ENCODE results near the gene PFKL.

DNA sequence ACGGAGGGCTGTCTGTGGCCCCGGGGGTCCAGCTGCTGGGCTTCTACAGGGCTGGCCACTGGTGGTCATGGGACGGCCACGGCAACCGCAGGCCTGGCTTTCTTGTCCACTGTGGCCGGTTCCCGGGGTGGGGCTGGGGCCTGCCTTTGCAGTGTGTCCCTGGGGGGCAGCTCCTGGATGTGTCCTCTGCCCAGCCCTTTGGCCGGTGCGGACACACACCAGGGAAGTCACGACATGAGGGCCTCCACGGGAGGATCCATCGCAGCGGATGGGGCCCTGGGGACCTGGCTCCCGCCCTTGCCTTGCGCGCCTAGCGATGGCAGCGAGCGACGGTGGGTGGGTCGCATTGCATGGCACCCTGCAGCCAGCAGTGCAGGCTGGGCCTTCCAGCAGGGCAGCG is 18.0 kb downstream of the PFKL start:
- TF ChIP-seq, protein P1, sequence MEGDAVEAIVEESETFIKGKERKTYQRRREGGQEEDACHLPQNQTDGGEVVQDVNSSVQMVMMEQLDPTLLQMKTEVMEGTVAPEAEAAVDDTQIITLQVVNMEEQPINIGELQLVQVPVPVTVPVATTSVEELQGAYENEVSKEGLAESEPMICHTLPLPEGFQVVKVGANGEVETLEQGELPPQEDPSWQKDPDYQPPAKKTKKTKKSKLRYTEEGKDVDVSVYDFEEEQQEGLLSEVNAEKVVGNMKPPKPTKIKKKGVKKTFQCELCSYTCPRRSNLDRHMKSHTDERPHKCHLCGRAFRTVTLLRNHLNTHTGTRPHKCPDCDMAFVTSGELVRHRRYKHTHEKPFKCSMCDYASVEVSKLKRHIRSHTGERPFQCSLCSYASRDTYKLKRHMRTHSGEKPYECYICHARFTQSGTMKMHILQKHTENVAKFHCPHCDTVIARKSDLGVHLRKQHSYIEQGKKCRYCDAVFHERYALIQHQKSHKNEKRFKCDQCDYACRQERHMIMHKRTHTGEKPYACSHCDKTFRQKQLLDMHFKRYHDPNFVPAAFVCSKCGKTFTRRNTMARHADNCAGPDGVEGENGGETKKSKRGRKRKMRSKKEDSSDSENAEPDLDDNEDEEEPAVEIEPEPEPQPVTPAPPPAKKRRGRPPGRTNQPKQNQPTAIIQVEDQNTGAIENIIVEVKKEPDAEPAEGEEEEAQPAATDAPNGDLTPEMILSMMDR (IDR thresholded peaks at IDR 0.05): no peak
- no peak for TF ChIP-seq EZH2 (IDR thresholded peaks at IDR 0.05; ENCODE audit: borderline replicate concordance, insufficient read depth, low read depth, low read length, poor library complexity, severe bottlenecking)
